K562 (cell line): ENCODE data around the gene SRSF1. TPM values are rescaled to one million over a fixed set of nuclear protein-coding genes. Genes with fewer than 3 reads are reported as not detected.

Source experiments
- ASH1L ChIP-seq: fragments of 450-650 bp; IDR thresholded peaks from 2 replicates; pipeline ENCODE4 v1.6.1; 2018; ENCODE audit warnings: borderline replicate concordance, mild to moderate bottlenecking, low read depth; ENCODE audit not compliant: partially characterized antibody
- MAFF ChIP-seq: IDR thresholded peaks from 2 replicates; pipeline ENCODE4 v1.6.1; 2012; ENCODE audit warnings: low read length, improper control_type of control experiment
- MEF2A ChIP-seq: IDR thresholded peaks from 2 replicates; pipeline ENCODE4 v1.6.1; 2011; ENCODE audit warnings: low read depth, mild to moderate bottlenecking, low read length, moderate library complexity; ENCODE audit not compliant: control insufficient read depth
- MITF ChIP-seq: IDR thresholded peaks from 2 replicates; pipeline ENCODE4 v1.6.1; 2014; ENCODE audit warnings: antibody characterized with exemption
- NR4A1 ChIP-seq, 2 experiments: fragments of 250-450 bp in 1 of 2; fragments of 450-650 bp in 1 of 2; sonication (Bioruptor Pico) in 1 of 2; IDR thresholded peaks; 2 replicates each; pipeline versions ENCODE4 v1.4.0 to v1.6.1; 2016 to 2020; ENCODE audit warnings: mild to moderate bottlenecking in 2 of 2, missing compliant biosample characterization in 1 of 2, missing genetic modification characterization in 1 of 2, moderate library complexity in 1 of 2
- OTX1 ChIP-seq: fragments of 450-650 bp; formaldehyde crosslinking; IDR thresholded peaks from 2 replicates; pipeline ENCODE4 v1.4.0; 2022; ENCODE audit warnings: mild to moderate bottlenecking
- POLR2AphosphoS5 ChIP-seq: IDR thresholded peaks from 2 replicates; pipeline ENCODE4 v1.6.1; 2011; ENCODE audit warnings: mild to moderate bottlenecking, low read depth, low read length, moderate library complexity; ENCODE audit not compliant: control insufficient read depth, insufficient read depth
- RBM34 ChIP-seq: fragments of 200-400 bp; formaldehyde crosslinking; IDR thresholded peaks from 2 replicates; pipeline ENCODE4 v1.6.1; 2018; ENCODE audit warnings: low read length, borderline replicate concordance; ENCODE audit not compliant: insufficient read depth
- ZBTB49 ChIP-seq: sonication (generic); formaldehyde crosslinking; IDR thresholded peaks from 2 replicates; pipeline ENCODE4 v1.8.0; 2022; ENCODE audit warnings: missing genetic modification reagents, mild to moderate bottlenecking, borderline replicate concordance
- ZBTB8A ChIP-seq: fragments of 450-650 bp; IDR thresholded peaks from 2 replicates; pipeline ENCODE4 v1.6.1; 2018; ENCODE audit warnings: mild to moderate bottlenecking, moderate library complexity; ENCODE audit not compliant: partially characterized antibody
- ZKSCAN3 ChIP-seq: fragments of 250-450 bp; sonication (Bioruptor Pico); IDR thresholded peaks from 2 replicates; pipeline ENCODE4 v1.4.0; 2020
- ZNF12 ChIP-seq: sonication (generic); formaldehyde crosslinking; IDR thresholded peaks from 2 replicates; pipeline ENCODE4 v1.4.0; 2020; ENCODE audit warnings: mild to moderate bottlenecking, missing genetic modification reagents
- ZNF274 ChIP-seq: IDR thresholded peaks from 2 replicates; pipeline ENCODE4 v1.6.1; 2011; ENCODE audit warnings: low read depth, mild to moderate bottlenecking, low read length, moderate library complexity, borderline replicate concordance
- ZNF324 ChIP-seq: fragments of 250-450 bp; sonication (Bioruptor Pico); IDR thresholded peaks from 2 replicates; pipeline ENCODE4 v1.4.0; 2020; ENCODE audit warnings: mild to moderate bottlenecking
- polyA plus RNA-seq, 8 experiments: library from polyadenylated mRNA; depleted of rRNA in 4 of 8; stranded (reverse) in 5 of 8; unstranded in 3 of 8; fragments of >200 nt; fragmentation: Nextera tagmentation in 2 of 8; fragmentation: Illumina TruSeq in 1 of 8; extraction: Ambion mirVana in 2 of 8; extraction: Trizol in 1 of 8; gene quantifications; 2 replicates each; pipeline versions ENCODE4 v1.2.1 to v1.2.3, GENCODE V29; 2011 to 2014; ENCODE audit warnings: inconsistent platforms in 1 of 8, missing spikeins in 1 of 8
- total RNA-seq, 7 experiments: library from RNA; depleted of rRNA in 6 of 7; stranded (reverse); fragments of >200 nt in 6 of 7; fragmentation: Illumina TruSeq in 2 of 7; extraction: Trizol in 2 of 7; gene quantifications; 2 replicates each; pipeline versions ENCODE4 v1.2.1 to v1.2.3, GENCODE V29; 2011 to 2021; ENCODE audit warnings: low replicate concordance in 1 of 7
- TF ChIP-seq, protein P1 (sequence below): fragments of 250-450 bp; sonication (Bioruptor Pico); IDR thresholded peaks from 2 replicates; pipeline ENCODE4 v1.8.0; 2021; ENCODE audit warnings: mild to moderate bottlenecking, moderate library complexity
- TF ChIP-seq, protein P2 (sequence below): sonication (generic); formaldehyde crosslinking; IDR thresholded peaks from 2 replicates; pipeline ENCODE4 v1.8.0; 2022; ENCODE audit warnings: mild to moderate bottlenecking, missing genetic modification reagents

Gene SRSF1
- total and polyA plus RNA-seq, 9 of the 15 experiments (the other 6 are each of a cell fraction or from before 2014, with no cell fraction given) = 77.8 to 559 (median 442) TPM

- TF ChIP-seq ZBTB8A (no peak), ZNF324 (CRISPR knock-in tag) (no peak; the same call in 1 of the 2 replicates), NR4A1 (CRISPR knock-in tag; IDR thresholded peaks at IDR 0.05) (no peak), NR4A1 (tag; IDR thresholded peaks at IDR 0.05) (0 out of 2 replicates have a peak, but pooled peaks have one; percentile 13), ASH1L (peak; percentile 20), RBM34 (no peak), ZNF274 (no peak), OTX1 (CRISPR knock-in tag) (no peak), MITF (no peak), MAFF (no peak), MEF2A (no peak), POLR2AphosphoS5 (peak; percentile 92), ZKSCAN3 (CRISPR knock-in tag) (no peak), ZBTB49 (0 out of 2 replicates have a peak, but pooled peaks have one; percentile 17), ZNF12 (CRISPR knock-in tag) (no peak; the same call in 1 of the 2 replicates)
- TF ChIP-seq, protein P1, sequence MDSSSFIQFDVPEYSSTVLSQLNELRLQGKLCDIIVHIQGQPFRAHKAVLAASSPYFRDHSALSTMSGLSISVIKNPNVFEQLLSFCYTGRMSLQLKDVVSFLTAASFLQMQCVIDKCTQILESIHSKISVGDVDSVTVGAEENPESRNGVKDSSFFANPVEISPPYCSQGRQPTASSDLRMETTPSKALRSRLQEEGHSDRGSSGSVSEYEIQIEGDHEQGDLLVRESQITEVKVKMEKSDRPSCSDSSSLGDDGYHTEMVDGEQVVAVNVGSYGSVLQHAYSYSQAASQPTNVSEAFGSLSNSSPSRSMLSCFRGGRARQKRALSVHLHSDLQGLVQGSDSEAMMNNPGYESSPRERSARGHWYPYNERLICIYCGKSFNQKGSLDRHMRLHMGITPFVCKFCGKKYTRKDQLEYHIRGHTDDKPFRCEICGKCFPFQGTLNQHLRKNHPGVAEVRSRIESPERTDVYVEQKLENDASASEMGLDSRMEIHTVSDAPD (CRISPR knock-in tag) = no peak
- TF ChIP-seq, protein P2, sequence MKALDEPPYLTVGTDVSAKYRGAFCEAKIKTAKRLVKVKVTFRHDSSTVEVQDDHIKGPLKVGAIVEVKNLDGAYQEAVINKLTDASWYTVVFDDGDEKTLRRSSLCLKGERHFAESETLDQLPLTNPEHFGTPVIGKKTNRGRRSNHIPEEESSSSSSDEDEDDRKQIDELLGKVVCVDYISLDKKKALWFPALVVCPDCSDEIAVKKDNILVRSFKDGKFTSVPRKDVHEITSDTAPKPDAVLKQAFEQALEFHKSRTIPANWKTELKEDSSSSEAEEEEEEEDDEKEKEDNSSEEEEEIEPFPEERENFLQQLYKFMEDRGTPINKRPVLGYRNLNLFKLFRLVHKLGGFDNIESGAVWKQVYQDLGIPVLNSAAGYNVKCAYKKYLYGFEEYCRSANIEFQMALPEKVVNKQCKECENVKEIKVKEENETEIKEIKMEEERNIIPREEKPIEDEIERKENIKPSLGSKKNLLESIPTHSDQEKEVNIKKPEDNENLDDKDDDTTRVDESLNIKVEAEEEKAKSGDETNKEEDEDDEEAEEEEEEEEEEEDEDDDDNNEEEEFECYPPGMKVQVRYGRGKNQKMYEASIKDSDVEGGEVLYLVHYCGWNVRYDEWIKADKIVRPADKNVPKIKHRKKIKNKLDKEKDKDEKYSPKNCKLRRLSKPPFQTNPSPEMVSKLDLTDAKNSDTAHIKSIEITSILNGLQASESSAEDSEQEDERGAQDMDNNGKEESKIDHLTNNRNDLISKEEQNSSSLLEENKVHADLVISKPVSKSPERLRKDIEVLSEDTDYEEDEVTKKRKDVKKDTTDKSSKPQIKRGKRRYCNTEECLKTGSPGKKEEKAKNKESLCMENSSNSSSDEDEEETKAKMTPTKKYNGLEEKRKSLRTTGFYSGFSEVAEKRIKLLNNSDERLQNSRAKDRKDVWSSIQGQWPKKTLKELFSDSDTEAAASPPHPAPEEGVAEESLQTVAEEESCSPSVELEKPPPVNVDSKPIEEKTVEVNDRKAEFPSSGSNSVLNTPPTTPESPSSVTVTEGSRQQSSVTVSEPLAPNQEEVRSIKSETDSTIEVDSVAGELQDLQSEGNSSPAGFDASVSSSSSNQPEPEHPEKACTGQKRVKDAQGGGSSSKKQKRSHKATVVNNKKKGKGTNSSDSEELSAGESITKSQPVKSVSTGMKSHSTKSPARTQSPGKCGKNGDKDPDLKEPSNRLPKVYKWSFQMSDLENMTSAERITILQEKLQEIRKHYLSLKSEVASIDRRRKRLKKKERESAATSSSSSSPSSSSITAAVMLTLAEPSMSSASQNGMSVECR (CRISPR knock-in tag) = no peak; the same call in 1 of the 2 replicates
Measured at GRCh38 chr17:58006924-58007780, at the start of gene SRSF1 (continued).
